IMR-90 (cell line): ENCODE results near the gene SSX2B. TPM values are rescaled to one million over a fixed set of nuclear protein-coding genes. Genes with fewer than 3 reads are reported as not detected.
"Not testable (repeated sequence)": the region's sequence is repeated elsewhere in the genome, so short reads cannot be mapped to it uniquely, and the experiment has no call there.

ENCODE experiments used
- ATAC-seq: fragments of 200-7000 bp; cut with Tn5 transposase; 2 replicates; pipeline ENCODE4 v1.9.1; 2020; ENCODE audit warnings: low read depth, mild to moderate bottlenecking, moderate library complexity
- BruUV-seq: library from RNA; stranded (reverse); fragments of 400-500 nt; replicated peaks from 2 replicates; lab custom pipeline; 2021; lab: Mats Ljungman, UMichigan
- CTCF ChIA-PET: fragments of 300-600 bp; formaldehyde crosslinking; extraction: SDS; loops from one replicate; lab custom pipeline; 2021; ENCODE audit warnings: antibody characterized with exemption; lab: Yijun Ruan, JAX
- POLR2A ChIA-PET: fragments of 300-600 bp; sonication (Branson Sonifier 250); formaldehyde crosslinking; loops from one replicate; lab custom pipeline; 2022; ENCODE audit warnings: antibody characterized with exemption; ENCODE audit not compliant: unreplicated experiment; lab: Charles Lee
- DNase-seq: peaks from one replicate; pipeline ENCODE4 v3.0.0; 2013
- H2AFZ ChIP-seq: replicated peaks from 2 replicates; pipeline ENCODE3; 2013; ENCODE audit warnings: low read length, mild to moderate bottlenecking; ENCODE audit not compliant: poor library complexity
- H2AK5ac ChIP-seq: 2 replicates; pipeline ENCODE4 v1.6.1; 2013; ENCODE audit warnings: low read depth, low read length, inconsistent platforms
- H2AK9ac ChIP-seq: replicated peaks from 2 replicates; pipeline ENCODE3; 2013; ENCODE audit warnings: mild to moderate bottlenecking, low read depth, low read length, moderate library complexity; ENCODE audit not compliant: poor library complexity
- H2BK120ac ChIP-seq: 2 replicates; pipeline ENCODE4 v1.6.1; 2013; ENCODE audit warnings: low read depth, low read length, inconsistent platforms
- H2BK15ac ChIP-seq: 3 replicates; pipeline ENCODE4 v1.6.1; 2013; ENCODE audit warnings: low read depth, low read length, inconsistent platforms
- H2BK20ac ChIP-seq: 2 replicates; pipeline ENCODE4 v1.6.1; 2013; ENCODE audit warnings: low read depth, mild to moderate bottlenecking, inconsistent platforms, low read length, moderate library complexity
- H2BK5ac ChIP-seq: 2 replicates; pipeline ENCODE4 v1.6.1; 2013; ENCODE audit warnings: mild to moderate bottlenecking, low read depth, low read length, inconsistent platforms; ENCODE audit not compliant: poor library complexity, severe bottlenecking
- H3K14ac ChIP-seq: replicated peaks from 2 replicates; pipeline ENCODE4 v1.6.1; 2013; ENCODE audit warnings: low read depth, low read length, inconsistent platforms
- H3K18ac ChIP-seq: 2 replicates; pipeline ENCODE4 v1.6.1; 2013; ENCODE audit warnings: low read depth, low read length, control low read depth
- H3K23ac ChIP-seq: 2 replicates; pipeline ENCODE4 v1.6.1; 2013; ENCODE audit warnings: low read depth, low read length, inconsistent platforms
- H3K27ac ChIP-seq: 2 replicates; pipeline ENCODE4 v1.5.1; 2013; ENCODE audit warnings: mild to moderate bottlenecking, control low read depth, low read length; ENCODE audit not compliant: insufficient read depth
- H3K27me3 ChIP-seq: 2 replicates; pipeline ENCODE4 v1.6.1; 2013; ENCODE audit warnings: low read length; ENCODE audit not compliant: control insufficient read depth, insufficient read depth
- H3K36me3 ChIP-seq: 2 replicates; pipeline ENCODE4 v1.6.1; 2013; ENCODE audit warnings: low read length, mixed read lengths; ENCODE audit not compliant: control insufficient read depth, insufficient read depth
- H3K4ac ChIP-seq: 2 replicates; pipeline ENCODE4 v1.6.1; 2013; ENCODE audit warnings: low read depth, low read length, inconsistent platforms
- H3K4me1 ChIP-seq: 2 replicates; pipeline ENCODE4 v1.6.1; 2013; ENCODE audit warnings: low read length, mixed read lengths; ENCODE audit not compliant: control insufficient read depth, insufficient read depth
- H3K4me2 ChIP-seq: 2 replicates; pipeline ENCODE4 v1.6.1; 2013; ENCODE audit warnings: low read depth, mild to moderate bottlenecking, control low read depth, low read length, moderate library complexity
- H3K4me3 ChIP-seq: 2 replicates; pipeline ENCODE4 v1.5.1; 2013; ENCODE audit warnings: low read depth, mild to moderate bottlenecking, control low read depth, low read length, moderate library complexity; ENCODE audit not compliant: insufficient read depth
- H3K56ac ChIP-seq: 2 replicates; pipeline ENCODE4 v1.6.1; 2013; ENCODE audit warnings: low read length, inconsistent platforms; ENCODE audit not compliant: insufficient read depth; ENCODE audit errors: extremely low read depth
- H3K79me1 ChIP-seq, 2 experiments: 2 replicates each; pipeline ENCODE4 v1.6.1; 2013; ENCODE audit warnings: low read length in 2 of 2, inconsistent platforms in 1 of 2, low read depth in 1 of 2
- H3K9ac ChIP-seq: 2 replicates; pipeline ENCODE4 v1.6.1; 2013; ENCODE audit warnings: low read depth, low read length, control low read depth
- H3K9me1 ChIP-seq: 2 replicates; pipeline ENCODE4 v1.6.1; 2013; ENCODE audit warnings: low read length, inconsistent platforms; ENCODE audit not compliant: insufficient read depth
- H3K9me3 ChIP-seq: 2 replicates; pipeline ENCODE4 v1.6.1; 2013; ENCODE audit warnings: low read length; ENCODE audit not compliant: control insufficient read depth, insufficient read depth
- H4K20me1 ChIP-seq: 2 replicates; pipeline ENCODE4 v1.6.1; 2013; ENCODE audit warnings: low read length, inconsistent platforms; ENCODE audit not compliant: insufficient read depth
- H4K5ac ChIP-seq: 2 replicates; pipeline ENCODE4 v1.6.1; 2013; ENCODE audit warnings: mild to moderate bottlenecking, low read depth, low read length, control low read depth
- H4K8ac ChIP-seq, 2 experiments: 2 replicates each; pipeline ENCODE4 v1.6.1; 2013; ENCODE audit warnings: low read depth in 2 of 2, low read length in 2 of 2, control low read depth in 1 of 2, inconsistent platforms in 1 of 2
- H4K91ac ChIP-seq: 2 replicates; pipeline ENCODE4 v1.6.1; 2013; ENCODE audit warnings: low read depth, low read length, inconsistent platforms; ENCODE audit not compliant: insufficient read depth
- WGBS, 2 experiments: methylation state at CpG; one replicate each; pipeline versions ENCODE4 v1.1.5 to v1.1.7; 2013; ENCODE audit warnings: missing lambda C conversion rate in 2 of 2; ENCODE audit not compliant: insufficient read length in 1 of 2; ENCODE audit errors: extremely low coverage in 2 of 2; 5-methylcytosine and 5-hydroxymethylcytosine counted together
- dilution Hi-C: fragments of 300-500 bp; cut with HindIII; formaldehyde crosslinking; loops from one replicate; pipeline ENCODE4 v1.14.3; 2018; ENCODE audit warnings: low sequenced_read_pairs; ENCODE audit not compliant: unreplicated experiment
- in situ Hi-C: fragments of 300-500 bp; cut with MboI; formaldehyde crosslinking; loops from 3 replicates; pipeline ENCODE4 v1.14.3; 2019; ENCODE audit warnings: low sequenced_read_pairs, inconsistent platforms, mixed read lengths
- intact Hi-C: fragments of 100-400 bp; cut with micrococcal nuclease; formaldehyde crosslinking; loops from 2 replicates; pipeline ENCODE4 v1.10.0; 2022
- polyA plus RNA-seq, 3 experiments: library from polyadenylated mRNA; depleted of rRNA; stranded (reverse); fragments of >200 nt; gene quantifications; 2 replicates each; pipeline ENCODE4 v1.2.3, GENCODE V29; 2012; ENCODE audit warnings: low replicate concordance in 1 of 3
- total RNA-seq: library from RNA; depleted of rRNA; stranded (reverse); fragments of >200 nt; gene quantifications from 2 replicates; pipeline ENCODE4 v1.2.3, GENCODE V29; 2012

SSX2B gene
- total and polyA plus RNA-seq, 2 of the 4 experiments (the other 2 are of a cell fraction) = not detected

- dilution Hi-C loops, H2AK9ac ChIP-seq, H3K4me2 ChIP-seq, H2AK5ac ChIP-seq, POLR2A ChIA-PET, H2BK20ac ChIP-seq, H2BK5ac ChIP-seq, H3K79me1 ChIP-seq, H2BK120ac ChIP-seq, H4K20me1 ChIP-seq, H3K23ac ChIP-seq, H4K91ac ChIP-seq, H3K4me3 ChIP-seq, H3K36me3 ChIP-seq, H3K4ac ChIP-seq, H3K56ac ChIP-seq, H2AFZ ChIP-seq, ATAC-seq, intact Hi-C loops, H3K18ac ChIP-seq, BruUV-seq, H3K4me1 ChIP-seq, H3K9me1 ChIP-seq, CTCF ChIA-PET, H3K9ac ChIP-seq, H3K9me3 ChIP-seq, H4K5ac ChIP-seq, in situ Hi-C loops, H3K27ac ChIP-seq, H3K14ac ChIP-seq, H2BK15ac ChIP-seq, H4K8ac ChIP-seq, H3K27me3 ChIP-seq, DNase-seq: not testable (repeated sequence)
- WGBS, 2 experiments = no CpG with 5 or more reads among the region's 5 CpGs
These were observed 14.9 kb downstream of the SSX2B start for GRCh38 chrX:52765983-52766382.

- no CpG with 5 or more reads among the region's 11 CpGs for WGBS, 2 experiments
- in situ Hi-C loops = not testable (repeated sequence)
These were observed 22.5 kb downstream of the SSX2B start for GRCh38 chrX:52773504-52773903.

More at GRCh38 chrX:52773504-52773903, 22.5 kb downstream of the SSX2B start:
- H3K9me1 ChIP-seq, H2AK5ac ChIP-seq, DNase-seq, H3K9ac ChIP-seq, H3K79me1 ChIP-seq, H3K9me3 ChIP-seq, H4K8ac ChIP-seq, H4K91ac ChIP-seq, H3K56ac ChIP-seq, H3K18ac ChIP-seq, intact Hi-C loops, H3K4ac ChIP-seq, H3K4me2 ChIP-seq, H3K4me3 ChIP-seq, dilution Hi-C loops, H3K27ac ChIP-seq, H2BK120ac ChIP-seq, H2BK15ac ChIP-seq, H2AK9ac ChIP-seq, ATAC-seq, BruUV-seq, H3K36me3 ChIP-seq, H4K20me1 ChIP-seq, H4K5ac ChIP-seq, H3K23ac ChIP-seq, H2BK5ac ChIP-seq, H2AFZ ChIP-seq, H3K27me3 ChIP-seq, H3K4me1 ChIP-seq, POLR2A ChIA-PET, H3K14ac ChIP-seq, CTCF ChIA-PET, H2BK20ac ChIP-seq: not testable (repeated sequence)
